Mammary microvascular endothelial cell (primary cell): ENCODE data around the gene RABGGTB. TPM values are rescaled to one million over a fixed set of nuclear protein-coding genes. Genes with fewer than 3 reads are reported as not detected.

Experiments
- total RNA-seq: library from RNA; depleted of rRNA; stranded (reverse); fragments of >200 nt; gene quantifications from 2 replicates; pipeline ENCODE4 v1.2.3, GENCODE V29; 2015

The RABGGTB gene
- 49.8 and 58.4 TPM in 2 replicates for total RNA-seq

GRCh38 chr1:75785983-75786853 is at the start of gene RABGGTB:
RABGGTB (plus strand) TSS chr1:75786256; CDS start chr1:75786272, 16 bp downstream.

GRCh38 chr1:75796376-75797272 is 10.6 kb downstream of the RABGGTB start, which contains the start of gene MSH4:
MSH4 (plus strand) TSS chr1:75796882; CDS start chr1:75796986, 104 bp downstream.

Other genes with a start within 250 kb of the RABGGTB start
- gene SLC44A5, start 175.1 kb upstream of the RABGGTB start, total RNA-seq = 0.44 and 0.47 TPM in 2 replicates
- 21.4 and 30.1 TPM in 2 replicates for gene ACADM, start 61.5 kb upstream of the RABGGTB start, total RNA-seq
- gene MSH4, start 10.6 kb downstream of the RABGGTB start, total RNA-seq = 0.05 and 0.13 TPM in 2 replicates
- gene ASB17, start 146.1 kb downstream of the RABGGTB start, total RNA-seq = not detected in 2 replicates